HEK293 (cell line): ENCODE results near the gene APBB2.
"Not testable (repeated sequence)": the region's sequence is repeated elsewhere in the genome, so short reads cannot be mapped to it uniquely, and the experiment has no call there.

Experiments
- CTCF ChIA-PET: fragments of 350-600 bp; formaldehyde crosslinking; extraction: SDS; loops from one replicate; lab custom pipeline; 2021; ENCODE audit warnings: antibody characterized with exemption; lab: Yijun Ruan, JAX
- POLR2A ChIA-PET: fragments of 300-600 bp; formaldehyde crosslinking; extraction: SDS; loops from one replicate; lab custom pipeline; 2020; ENCODE audit warnings: antibody characterized with exemption, inconsistent platforms; lab: Yijun Ruan, JAX
- H3K27ac ChIP-seq: fragments of 200-500 bp; sonication (Bioruptor generic); 2 replicates; pipeline ENCODE4 v1.5.1; 2014; ENCODE audit warnings: low read depth, low read length, control low read depth, inconsistent platforms; ENCODE audit errors: extremely low read depth
- H3K36me3 ChIP-seq, 2 experiments: fragments of 200-500 bp in 1 of 2; sonication (Bioruptor generic) in 1 of 2; 1 replicate in 1 of 2; 2 replicates in 1 of 2; pipeline ENCODE4 v1.5.1; 2014 to 2017; ENCODE audit warnings: inconsistent platforms in 2 of 2, low read length in 2 of 2; ENCODE audit not compliant: control insufficient read depth in 2 of 2, insufficient read depth in 1 of 2
- H3K4me1 ChIP-seq: fragments of 200-500 bp; sonication (Bioruptor generic); 2 replicates; pipeline ENCODE4 v1.5.1; 2014; ENCODE audit warnings: mild to moderate bottlenecking, low read length, inconsistent platforms; ENCODE audit not compliant: control insufficient read depth, insufficient read depth
- H3K4me3 ChIP-seq: 2 replicates; pipeline ENCODE4 v1.5.1; 2011; ENCODE audit warnings: low read depth, mild to moderate bottlenecking, control low read depth, low read length, moderate library complexity
- H3K9me3 ChIP-seq: fragments of 200-500 bp; sonication (Bioruptor generic); 2 replicates; pipeline ENCODE4 v1.5.1; 2014; ENCODE audit warnings: low read depth, low read length, inconsistent platforms; ENCODE audit not compliant: control insufficient read depth, insufficient read depth
- IKZF3 ChIP-seq: fragments of 450-650 bp; IDR thresholded peaks from 2 replicates; pipeline ENCODE4 v1.5.0; 2018; ENCODE audit warnings: missing biosample characterization, mild to moderate bottlenecking, missing genetic modification characterization, moderate library complexity
- SP2 ChIP-seq: fragments of 450-650 bp; formaldehyde crosslinking; IDR thresholded peaks from 2 replicates; pipeline ENCODE4 v1.5.1; 2016; ENCODE audit warnings: missing biosample characterization, missing genetic modification characterization
- ZBTB1 ChIP-seq: fragments of 450-650 bp; formaldehyde crosslinking; IDR thresholded peaks from 2 replicates; pipeline ENCODE4 v1.5.1; 2016; ENCODE audit warnings: missing biosample characterization, missing genetic modification characterization
- ZNF133 ChIP-seq: fragments of 450-650 bp; formaldehyde crosslinking; IDR thresholded peaks from 2 replicates; pipeline ENCODE4 v1.5.1; 2016; ENCODE audit warnings: missing biosample characterization, missing genetic modification characterization
- ZNF19 ChIP-seq: fragments of 450-650 bp; formaldehyde crosslinking; IDR thresholded peaks from 2 replicates; pipeline ENCODE4; 2016; ENCODE audit warnings: missing biosample characterization, missing genetic modification characterization, low read depth
- ZNF211 ChIP-seq: fragments of 450-650 bp; formaldehyde crosslinking; IDR thresholded peaks from 2 replicates; pipeline ENCODE4 v1.5.1; 2016; ENCODE audit warnings: low read depth, missing biosample characterization, missing genetic modification characterization
- ZNF23 ChIP-seq: fragments of 450-650 bp; formaldehyde crosslinking; IDR thresholded peaks from 2 replicates; pipeline ENCODE4 v1.5.1; 2016; ENCODE audit warnings: missing biosample characterization, missing genetic modification characterization, borderline replicate concordance
- ZNF335 ChIP-seq: fragments of 450-650 bp; formaldehyde crosslinking; conservative IDR thresholded peaks from 2 replicates; pipeline ENCODE4 v1.5.1; 2016; ENCODE audit warnings: missing biosample characterization, missing genetic modification characterization
- ZNF341 ChIP-seq: fragments of 450-650 bp; formaldehyde crosslinking; IDR thresholded peaks from 2 replicates; pipeline ENCODE4; 2016; ENCODE audit warnings: low read depth, missing biosample characterization, missing genetic modification characterization
- ZNF394 ChIP-seq: fragments of 450-650 bp; formaldehyde crosslinking; IDR thresholded peaks from 2 replicates; pipeline ENCODE4 v1.5.1; 2016; ENCODE audit warnings: missing biosample characterization, missing genetic modification characterization, mild to moderate bottlenecking, moderate library complexity, borderline replicate concordance
- ZNF416 ChIP-seq: fragments of 450-650 bp; formaldehyde crosslinking; IDR thresholded peaks from 2 replicates; pipeline ENCODE4 v1.5.1; 2016; ENCODE audit warnings: missing biosample characterization, missing genetic modification characterization
- ZNF585B ChIP-seq: fragments of 450-650 bp; formaldehyde crosslinking; IDR thresholded peaks from 2 replicates; pipeline ENCODE4 v1.5.1; 2016; ENCODE audit warnings: missing biosample characterization, missing genetic modification characterization
- ZNF658 ChIP-seq: fragments of 450-650 bp; formaldehyde crosslinking; IDR thresholded peaks from 2 replicates; pipeline ENCODE4; 2016; ENCODE audit warnings: missing biosample characterization, missing genetic modification characterization
- TF ChIP-seq, protein P1 (sequence below): fragments of 450-650 bp; formaldehyde crosslinking; IDR thresholded peaks from 2 replicates; pipeline ENCODE4 v1.5.1; 2016; ENCODE audit warnings: missing biosample characterization, missing genetic modification characterization
- TF ChIP-seq, protein P2 (sequence below): fragments of 450-650 bp; formaldehyde crosslinking; IDR thresholded peaks from 2 replicates; pipeline ENCODE4 v1.5.1; 2016; ENCODE audit warnings: missing biosample characterization, missing genetic modification characterization
- TF ChIP-seq, protein P3 (sequence below): fragments of 450-650 bp; formaldehyde crosslinking; IDR thresholded peaks from 2 replicates; pipeline ENCODE4 v1.5.1; 2016; ENCODE audit warnings: missing biosample characterization, missing genetic modification characterization
- TF ChIP-seq, protein P4 (sequence below): fragments of 450-650 bp; formaldehyde crosslinking; IDR thresholded peaks from 2 replicates; pipeline ENCODE4; 2016; ENCODE audit warnings: missing biosample characterization, missing genetic modification characterization
- TF ChIP-seq, protein P5 (sequence below): fragments of 450-650 bp; formaldehyde crosslinking; IDR thresholded peaks from 2 replicates; pipeline ENCODE4 v1.5.1; 2016; ENCODE audit warnings: missing biosample characterization, missing genetic modification characterization

Gene APBB2

DNA sequence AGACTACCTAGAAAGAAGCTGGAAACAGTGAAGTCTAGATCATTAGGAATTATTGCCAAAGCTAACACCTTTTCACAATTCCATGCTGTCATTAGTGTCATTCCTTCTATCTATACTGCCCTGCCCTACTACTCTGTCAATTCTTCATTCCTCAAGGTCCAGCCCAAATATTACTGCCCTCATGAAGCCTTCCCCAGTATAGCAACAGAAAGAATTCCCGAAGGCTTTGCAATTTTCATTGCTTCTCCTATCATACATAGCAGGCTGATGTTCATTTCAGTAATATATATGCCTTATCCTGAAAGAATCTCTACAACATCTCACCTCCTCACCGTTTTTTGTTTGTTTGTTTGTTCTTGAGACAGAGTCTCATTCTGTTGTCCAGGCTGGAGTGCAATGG is 63.9 kb downstream of the APBB2 start:
- H3K36me3 ChIP-seq, result no peaks in the 10 kb centered on the region

DNA sequence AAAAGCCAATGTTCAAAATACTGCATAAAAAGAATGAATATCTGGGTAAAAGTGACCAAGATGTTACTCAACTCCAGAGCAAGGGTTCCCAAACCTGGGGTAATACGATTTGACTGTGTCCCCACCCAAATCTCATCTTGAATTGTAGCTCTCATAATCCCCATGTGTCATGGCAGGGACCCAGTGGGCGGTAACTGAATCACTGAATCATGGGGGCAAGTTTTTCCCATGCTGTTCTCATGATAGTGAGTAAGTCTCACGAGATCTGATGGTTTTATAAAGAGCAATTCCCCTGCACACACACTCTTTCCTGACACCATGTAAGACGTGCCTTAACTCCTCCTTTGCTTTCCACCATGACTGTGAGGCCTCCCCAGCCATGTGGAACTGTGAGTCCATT is 64.8 kb downstream of the APBB2 start:
- CTCF ChIA-PET, H3K4me3 ChIP-seq, POLR2A ChIA-PET, H3K9me3 ChIP-seq, H3K36me3 ChIP-seq, H3K4me1 ChIP-seq, H3K27ac ChIP-seq: not testable (repeated sequence)

More for the DNA sequence above, 63.9 kb downstream of the APBB2 start:
- Histone ChIP-seq H3K4me1 (0 out of 2 replicates have a peak, but pooled peaks cover 3% of the 10 kb centered on the region), H3K27ac (no peak overlapping the region), H3K4me3 (no peak overlapping the region), H3K9me3 (no peaks in the 10 kb centered on the region)
- ChIA-PET CTCF (interaction anchor here (0.9 kb wide), 1 partner anchor 63 kb away, joined by 3 read pairs; no protein-coding TSS in a partner anchor), POLR2A (no interaction called here)
- no peak for TF ChIP-seq SP2
- TF ChIP-seq, protein P1, sequence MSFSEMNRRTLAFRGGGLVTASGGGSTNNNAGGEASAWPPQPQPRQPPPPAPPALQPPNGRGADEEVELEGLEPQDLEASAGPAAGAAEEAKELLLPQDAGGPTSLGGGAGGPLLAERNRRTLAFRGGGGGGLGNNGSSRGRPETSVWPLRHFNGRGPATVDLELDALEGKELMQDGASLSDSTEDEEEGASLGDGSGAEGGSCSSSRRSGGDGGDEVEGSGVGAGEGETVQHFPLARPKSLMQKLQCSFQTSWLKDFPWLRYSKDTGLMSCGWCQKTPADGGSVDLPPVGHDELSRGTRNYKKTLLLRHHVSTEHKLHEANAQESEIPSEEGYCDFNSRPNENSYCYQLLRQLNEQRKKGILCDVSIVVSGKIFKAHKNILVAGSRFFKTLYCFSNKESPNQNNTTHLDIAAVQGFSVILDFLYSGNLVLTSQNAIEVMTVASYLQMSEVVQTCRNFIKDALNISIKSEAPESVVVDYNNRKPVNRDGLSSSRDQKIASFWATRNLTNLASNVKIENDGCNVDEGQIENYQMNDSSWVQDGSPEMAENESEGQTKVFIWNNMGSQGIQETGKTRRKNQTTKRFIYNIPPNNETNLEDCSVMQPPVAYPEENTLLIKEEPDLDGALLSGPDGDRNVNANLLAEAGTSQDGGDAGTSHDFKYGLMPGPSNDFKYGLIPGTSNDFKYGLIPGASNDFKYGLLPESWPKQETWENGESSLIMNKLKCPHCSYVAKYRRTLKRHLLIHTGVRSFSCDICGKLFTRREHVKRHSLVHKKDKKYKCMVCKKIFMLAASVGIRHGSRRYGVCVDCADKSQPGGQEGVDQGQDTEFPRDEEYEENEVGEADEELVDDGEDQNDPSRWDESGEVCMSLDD (tag by site-specific recombination), result no peak
- no peak for TF ChIP-seq ZBTB1
- TF ChIP-seq, protein P2, sequence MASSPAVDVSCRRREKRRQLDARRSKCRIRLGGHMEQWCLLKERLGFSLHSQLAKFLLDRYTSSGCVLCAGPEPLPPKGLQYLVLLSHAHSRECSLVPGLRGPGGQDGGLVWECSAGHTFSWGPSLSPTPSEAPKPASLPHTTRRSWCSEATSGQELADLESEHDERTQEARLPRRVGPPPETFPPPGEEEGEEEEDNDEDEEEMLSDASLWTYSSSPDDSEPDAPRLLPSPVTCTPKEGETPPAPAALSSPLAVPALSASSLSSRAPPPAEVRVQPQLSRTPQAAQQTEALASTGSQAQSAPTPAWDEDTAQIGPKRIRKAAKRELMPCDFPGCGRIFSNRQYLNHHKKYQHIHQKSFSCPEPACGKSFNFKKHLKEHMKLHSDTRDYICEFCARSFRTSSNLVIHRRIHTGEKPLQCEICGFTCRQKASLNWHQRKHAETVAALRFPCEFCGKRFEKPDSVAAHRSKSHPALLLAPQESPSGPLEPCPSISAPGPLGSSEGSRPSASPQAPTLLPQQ, result no peak
- TF ChIP-seq ZNF23, result no peak
- no peak for TF ChIP-seq ZNF416
- TF ChIP-seq ZNF335, result no peak
- no peak for TF ChIP-seq ZNF133 (tag by site-specific recombination)
- TF ChIP-seq ZNF211 (tag by site-specific recombination), result no peak
- no peak for TF ChIP-seq IKZF3 (tag by site-specific recombination)
- TF ChIP-seq, protein P3, sequence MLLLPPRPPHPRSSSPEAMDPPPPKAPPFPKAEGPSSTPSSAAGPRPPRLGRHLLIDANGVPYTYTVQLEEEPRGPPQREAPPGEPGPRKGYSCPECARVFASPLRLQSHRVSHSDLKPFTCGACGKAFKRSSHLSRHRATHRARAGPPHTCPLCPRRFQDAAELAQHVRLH (tag by site-specific recombination), result no peak
- TF ChIP-seq, protein P4, sequence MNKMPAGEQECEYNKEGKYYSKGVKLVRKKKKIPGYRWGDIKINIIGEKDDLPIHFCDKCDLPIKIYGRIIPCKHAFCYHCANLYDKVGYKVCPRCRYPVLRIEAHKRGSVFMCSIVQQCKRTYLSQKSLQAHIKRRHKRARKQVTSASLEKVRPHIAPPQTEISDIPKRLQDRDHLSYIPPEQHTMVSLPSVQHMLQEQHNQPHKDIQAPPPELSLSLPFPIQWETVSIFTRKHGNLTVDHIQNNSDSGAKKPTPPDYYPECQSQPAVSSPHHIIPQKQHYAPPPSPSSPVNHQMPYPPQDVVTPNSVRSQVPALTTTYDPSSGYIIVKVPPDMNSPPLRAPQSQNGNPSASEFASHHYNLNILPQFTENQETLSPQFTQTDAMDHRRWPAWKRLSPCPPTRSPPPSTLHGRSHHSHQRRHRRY (tag by site-specific recombination), result no peak
- no peak for TF ChIP-seq ZNF585B (tag by site-specific recombination)
- TF ChIP-seq ZNF19, result no peak
- no peak for TF ChIP-seq ZNF341 (tag by site-specific recombination)
- TF ChIP-seq ZNF394 (tag by site-specific recombination), result no peak
- TF ChIP-seq ZNF658 (tag by site-specific recombination), result no peak
- TF ChIP-seq, protein P5, sequence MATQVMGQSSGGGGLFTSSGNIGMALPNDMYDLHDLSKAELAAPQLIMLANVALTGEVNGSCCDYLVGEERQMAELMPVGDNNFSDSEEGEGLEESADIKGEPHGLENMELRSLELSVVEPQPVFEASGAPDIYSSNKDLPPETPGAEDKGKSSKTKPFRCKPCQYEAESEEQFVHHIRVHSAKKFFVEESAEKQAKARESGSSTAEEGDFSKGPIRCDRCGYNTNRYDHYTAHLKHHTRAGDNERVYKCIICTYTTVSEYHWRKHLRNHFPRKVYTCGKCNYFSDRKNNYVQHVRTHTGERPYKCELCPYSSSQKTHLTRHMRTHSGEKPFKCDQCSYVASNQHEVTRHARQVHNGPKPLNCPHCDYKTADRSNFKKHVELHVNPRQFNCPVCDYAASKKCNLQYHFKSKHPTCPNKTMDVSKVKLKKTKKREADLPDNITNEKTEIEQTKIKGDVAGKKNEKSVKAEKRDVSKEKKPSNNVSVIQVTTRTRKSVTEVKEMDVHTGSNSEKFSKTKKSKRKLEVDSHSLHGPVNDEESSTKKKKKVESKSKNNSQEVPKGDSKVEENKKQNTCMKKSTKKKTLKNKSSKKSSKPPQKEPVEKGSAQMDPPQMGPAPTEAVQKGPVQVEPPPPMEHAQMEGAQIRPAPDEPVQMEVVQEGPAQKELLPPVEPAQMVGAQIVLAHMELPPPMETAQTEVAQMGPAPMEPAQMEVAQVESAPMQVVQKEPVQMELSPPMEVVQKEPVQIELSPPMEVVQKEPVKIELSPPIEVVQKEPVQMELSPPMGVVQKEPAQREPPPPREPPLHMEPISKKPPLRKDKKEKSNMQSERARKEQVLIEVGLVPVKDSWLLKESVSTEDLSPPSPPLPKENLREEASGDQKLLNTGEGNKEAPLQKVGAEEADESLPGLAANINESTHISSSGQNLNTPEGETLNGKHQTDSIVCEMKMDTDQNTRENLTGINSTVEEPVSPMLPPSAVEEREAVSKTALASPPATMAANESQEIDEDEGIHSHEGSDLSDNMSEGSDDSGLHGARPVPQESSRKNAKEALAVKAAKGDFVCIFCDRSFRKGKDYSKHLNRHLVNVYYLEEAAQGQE (tag by site-specific recombination), result no peak
